HepG2 (cell line): ENCODE measurements around the gene LSR. TPM values are rescaled to one million over a fixed set of nuclear protein-coding genes. Genes with fewer than 3 reads are reported as not detected.

Experiments used
- AKAP8 ChIP-seq: sonication (generic); formaldehyde crosslinking; IDR thresholded peaks from 2 replicates; pipeline ENCODE4 v1.5.1; 2020; ENCODE audit warnings: mild to moderate bottlenecking, missing genetic modification reagents
- BCLAF1 ChIP-seq: fragments of 450-650 bp; IDR thresholded peaks from 2 replicates; pipeline ENCODE4 v1.6.1; 2017; ENCODE audit warnings: mild to moderate bottlenecking
- HOXD1 ChIP-seq: sonication (generic); formaldehyde crosslinking; IDR thresholded peaks from 2 replicates; pipeline ENCODE4 v1.5.0; 2020; ENCODE audit warnings: missing genetic modification reagents
- KAT7 ChIP-seq: IDR thresholded peaks from 2 replicates; pipeline ENCODE4 v1.6.1; 2018; ENCODE audit warnings: borderline replicate concordance, missing compliant biosample characterization
- KAT8 ChIP-seq: IDR thresholded peaks from 2 replicates; pipeline ENCODE4 v1.6.1; 2016; ENCODE audit warnings: missing genetic modification reagents, missing compliant biosample characterization
- KMT2A ChIP-seq: sonication (generic); formaldehyde crosslinking; IDR thresholded peaks from 2 replicates; pipeline ENCODE4 v1.4.0; 2020; ENCODE audit warnings: missing genetic modification reagents
- MED1 ChIP-seq: sonication (generic); formaldehyde crosslinking; IDR thresholded peaks from 2 replicates; pipeline ENCODE4 v1.4.0; 2020; ENCODE audit warnings: missing genetic modification reagents
- SMARCE1 ChIP-seq: fragments of 450-650 bp; IDR thresholded peaks from 2 replicates; pipeline ENCODE4 v1.6.1; 2017; ENCODE audit warnings: borderline replicate concordance
- SOX13 ChIP-seq, 3 experiments: fragments of 450-650 bp in 1 of 3; sonication (generic) in 1 of 3; formaldehyde crosslinking in 1 of 3; IDR thresholded peaks in 2 of 3; conservative IDR thresholded peaks in 1 of 3; 2 replicates each; pipeline versions ENCODE4 v1.5.0 to v1.6.1; 2016 to 2020; ENCODE audit warnings: antibody characterized with exemption in 1 of 3, mild to moderate bottlenecking in 1 of 3, missing compliant biosample characterization in 1 of 3, missing genetic modification reagents in 1 of 3, moderate library complexity in 1 of 3
- SRY ChIP-seq: sonication (generic); formaldehyde crosslinking; IDR thresholded peaks from 2 replicates; pipeline ENCODE4 v1.8.0; 2022; ENCODE audit warnings: mild to moderate bottlenecking, missing genetic modification reagents
- THAP9 ChIP-seq: sonication (generic); formaldehyde crosslinking; IDR thresholded peaks from 2 replicates; pipeline ENCODE4; 2020; ENCODE audit warnings: missing genetic modification reagents, mild to moderate bottlenecking, borderline replicate concordance
- ZNF235 ChIP-seq: sonication (generic); formaldehyde crosslinking; IDR thresholded peaks from 2 replicates; pipeline ENCODE4 v1.8.1; 2023; ENCODE audit warnings: mild to moderate bottlenecking, missing genetic modification reagents, borderline replicate concordance
- ZNF335 ChIP-seq: sonication (generic); formaldehyde crosslinking; IDR thresholded peaks from 2 replicates; pipeline ENCODE4 v1.4.0; 2020; ENCODE audit warnings: missing genetic modification reagents
- ZNF572 ChIP-seq: sonication (generic); formaldehyde crosslinking; IDR thresholded peaks from 2 replicates; pipeline ENCODE4 v1.5.1; 2020; ENCODE audit warnings: mild to moderate bottlenecking, missing genetic modification reagents
- ZNF652 ChIP-seq: IDR thresholded peaks from 2 replicates; pipeline ENCODE4 v1.6.1; 2016; ENCODE audit warnings: low read depth, borderline replicate concordance
- ZNF691 ChIP-seq: sonication (generic); formaldehyde crosslinking; IDR thresholded peaks from 2 replicates; pipeline ENCODE4 v1.4.0; 2020; ENCODE audit warnings: missing genetic modification reagents, low read depth, mild to moderate bottlenecking, borderline replicate concordance
- ZNF780A ChIP-seq: sonication (generic); formaldehyde crosslinking; IDR thresholded peaks from 2 replicates; pipeline ENCODE4 v1.8.0; 2022; ENCODE audit warnings: mild to moderate bottlenecking, missing genetic modification reagents, moderate library complexity
- polyA plus RNA-seq, 8 experiments: library from polyadenylated mRNA; depleted of rRNA in 3 of 8; stranded (reverse) in 7 of 8; unstranded in 1 of 8; fragments of >200 nt; fragmentation: Illumina TruSeq in 4 of 8; extraction: Trizol in 4 of 8; gene quantifications; 2 replicates each; pipeline versions ENCODE4 v1.2.1 to v1.2.3, GENCODE V29; 2011 to 2016; ENCODE audit warnings: low read depth in 4 of 8, missing spikeins in 1 of 8, mixed read lengths in 1 of 8; ENCODE audit not compliant: insufficient read depth in 1 of 8
- total RNA-seq, 5 experiments: library from RNA; depleted of rRNA; stranded (reverse); fragments of >200 nt; fragmentation: Illumina TruSeq; extraction: Trizol; gene quantifications; 2 replicates each; pipeline ENCODE4 v1.2.3, GENCODE V29; 2016; ENCODE audit warnings: low read depth in 1 of 5
- TF ChIP-seq, protein P1 (sequence below): sonication (generic); formaldehyde crosslinking; IDR thresholded peaks from 2 replicates; pipeline ENCODE4 v1.4.0; 2020; ENCODE audit warnings: mild to moderate bottlenecking, missing genetic modification reagents

Gene LSR
- total and polyA plus RNA-seq, 2 of the 13 experiments (the other 11 are each of a cell fraction or from before 2014, with no cell fraction given), result 29.2 to 79.2 TPM

DNA sequence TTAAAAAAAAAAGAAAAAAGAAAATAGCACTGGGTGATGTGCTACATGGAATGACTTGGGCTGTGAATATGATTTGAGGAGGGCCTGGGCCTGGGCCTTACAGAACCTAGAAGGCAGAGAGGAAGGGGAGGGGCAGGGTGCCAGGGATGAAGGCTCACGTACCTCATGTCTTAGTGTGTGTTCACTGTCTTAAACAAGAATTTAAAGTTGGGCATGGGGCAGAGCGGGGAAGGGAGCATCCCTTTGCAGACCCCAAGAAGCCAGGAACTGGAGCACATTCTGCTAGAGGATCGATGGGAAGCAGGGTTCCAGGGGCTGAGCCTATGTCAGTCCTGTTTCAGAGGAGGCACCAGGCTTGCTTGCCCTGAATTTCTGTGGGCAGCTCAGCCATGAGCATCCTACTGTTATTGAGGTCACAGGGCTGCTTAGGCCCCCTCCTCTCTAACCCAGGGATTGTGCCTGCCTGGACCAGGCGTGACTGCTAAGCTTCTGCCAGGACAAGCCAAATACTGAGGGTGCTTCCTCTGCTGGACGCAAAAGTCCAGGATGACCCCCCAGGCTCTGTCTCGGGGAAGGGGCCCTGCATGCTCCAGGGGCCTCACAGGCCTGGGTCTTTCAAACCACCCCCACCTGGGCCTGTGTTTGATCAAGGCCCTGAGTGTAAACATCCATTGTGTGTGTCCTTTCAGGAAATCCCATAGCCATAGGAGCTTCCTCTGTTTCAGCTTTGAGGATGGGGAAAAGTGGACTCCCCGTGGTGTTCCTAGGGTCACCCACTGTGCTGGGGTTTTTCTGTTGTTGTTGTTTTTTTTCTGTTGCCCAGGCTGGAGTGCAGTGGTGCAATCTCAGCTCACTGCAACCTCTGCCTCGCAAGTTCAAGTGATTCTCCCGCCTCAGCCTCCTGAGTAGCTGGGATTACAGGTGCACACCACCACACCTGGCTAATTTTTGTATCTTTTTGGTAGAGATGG is 4.8 kb downstream of the LSR start (continued):
- peak; percentile 22; the same call in 1 of the 2 replicates for TF ChIP-seq THAP9 (CRISPR knock-in tag)
- TF ChIP-seq, protein P1, sequence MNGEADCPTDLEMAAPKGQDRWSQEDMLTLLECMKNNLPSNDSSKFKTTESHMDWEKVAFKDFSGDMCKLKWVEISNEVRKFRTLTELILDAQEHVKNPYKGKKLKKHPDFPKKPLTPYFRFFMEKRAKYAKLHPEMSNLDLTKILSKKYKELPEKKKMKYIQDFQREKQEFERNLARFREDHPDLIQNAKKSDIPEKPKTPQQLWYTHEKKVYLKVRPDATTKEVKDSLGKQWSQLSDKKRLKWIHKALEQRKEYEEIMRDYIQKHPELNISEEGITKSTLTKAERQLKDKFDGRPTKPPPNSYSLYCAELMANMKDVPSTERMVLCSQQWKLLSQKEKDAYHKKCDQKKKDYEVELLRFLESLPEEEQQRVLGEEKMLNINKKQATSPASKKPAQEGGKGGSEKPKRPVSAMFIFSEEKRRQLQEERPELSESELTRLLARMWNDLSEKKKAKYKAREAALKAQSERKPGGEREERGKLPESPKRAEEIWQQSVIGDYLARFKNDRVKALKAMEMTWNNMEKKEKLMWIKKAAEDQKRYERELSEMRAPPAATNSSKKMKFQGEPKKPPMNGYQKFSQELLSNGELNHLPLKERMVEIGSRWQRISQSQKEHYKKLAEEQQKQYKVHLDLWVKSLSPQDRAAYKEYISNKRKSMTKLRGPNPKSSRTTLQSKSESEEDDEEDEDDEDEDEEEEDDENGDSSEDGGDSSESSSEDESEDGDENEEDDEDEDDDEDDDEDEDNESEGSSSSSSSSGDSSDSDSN (CRISPR knock-in tag), result 0 out of 2 replicates have a peak, but pooled peaks have one; percentile 18
- no peak; the same call in 1 of the 2 replicates for TF ChIP-seq ZNF780A (CRISPR knock-in tag)
- no peak for TF ChIP-seq ZNF335
- TF ChIP-seq SOX13 (IDR thresholded peaks at IDR 0.05), result 0 out of 2 replicates have a peak, but pooled peaks have one; percentile 38
- peak in 1 of 2 experiments; percentile 86; a peak in 2 of 4 replicates for TF ChIP-seq SOX13 (CRISPR knock-in tag; conservative IDR thresholded peaks at IDR 0.05 in 1 of 2, IDR thresholded peaks at IDR 0.05 in 1 of 2)
- TF ChIP-seq KAT7, result no peak
- no peak for TF ChIP-seq SMARCE1
- TF ChIP-seq SRY, result no peak
- peak; percentile 32; the same call in 1 of the 2 replicates for TF ChIP-seq HOXD1 (CRISPR knock-in tag)
- TF ChIP-seq ZNF691 (CRISPR knock-in tag), result 0 out of 2 replicates have a peak, but pooled peaks have one; percentile 51
- TF ChIP-seq ZNF652 (CRISPR knock-in tag), result peak; percentile 13; the same call in 1 of the 2 replicates
- TF ChIP-seq ZNF235 (CRISPR knock-in tag), result no peak
- 0 out of 2 replicates have a peak, but pooled peaks have one; percentile 22 for TF ChIP-seq KAT8
- TF ChIP-seq ZNF572 (CRISPR knock-in tag), result no peak
- TF ChIP-seq KMT2A (CRISPR knock-in tag), result 0 out of 2 replicates have a peak, but pooled peaks have one; percentile 19
- TF ChIP-seq AKAP8 (CRISPR knock-in tag), result no peak
- TF ChIP-seq MED1 (CRISPR knock-in tag), result peak; percentile 72; the same call in 1 of the 2 replicates
- TF ChIP-seq BCLAF1, result no peak
